ENCODE results near the gene TNS4.

DNA sequence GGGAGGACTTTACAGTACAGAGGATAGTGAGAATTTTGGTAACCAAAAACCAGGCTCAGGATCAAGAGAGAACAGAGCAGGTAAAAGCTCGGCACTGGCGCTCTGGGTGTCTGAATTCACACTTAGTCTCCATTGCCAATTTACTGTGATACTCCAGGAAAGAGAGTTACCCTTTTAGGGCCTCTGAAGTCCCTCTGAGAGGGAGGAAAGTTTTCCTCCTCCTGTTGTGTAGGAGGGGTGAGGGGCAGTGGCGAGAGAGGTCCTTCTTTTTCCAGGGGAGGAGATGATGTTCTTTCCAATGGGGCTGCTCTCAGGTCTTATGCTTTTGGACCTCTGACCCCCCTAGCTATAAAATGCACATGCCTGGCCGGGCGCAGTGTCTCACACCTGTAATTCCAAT is 5.4 kb upstream of the TNS4 start:
- TF ChIP-seq, protein P1, sequence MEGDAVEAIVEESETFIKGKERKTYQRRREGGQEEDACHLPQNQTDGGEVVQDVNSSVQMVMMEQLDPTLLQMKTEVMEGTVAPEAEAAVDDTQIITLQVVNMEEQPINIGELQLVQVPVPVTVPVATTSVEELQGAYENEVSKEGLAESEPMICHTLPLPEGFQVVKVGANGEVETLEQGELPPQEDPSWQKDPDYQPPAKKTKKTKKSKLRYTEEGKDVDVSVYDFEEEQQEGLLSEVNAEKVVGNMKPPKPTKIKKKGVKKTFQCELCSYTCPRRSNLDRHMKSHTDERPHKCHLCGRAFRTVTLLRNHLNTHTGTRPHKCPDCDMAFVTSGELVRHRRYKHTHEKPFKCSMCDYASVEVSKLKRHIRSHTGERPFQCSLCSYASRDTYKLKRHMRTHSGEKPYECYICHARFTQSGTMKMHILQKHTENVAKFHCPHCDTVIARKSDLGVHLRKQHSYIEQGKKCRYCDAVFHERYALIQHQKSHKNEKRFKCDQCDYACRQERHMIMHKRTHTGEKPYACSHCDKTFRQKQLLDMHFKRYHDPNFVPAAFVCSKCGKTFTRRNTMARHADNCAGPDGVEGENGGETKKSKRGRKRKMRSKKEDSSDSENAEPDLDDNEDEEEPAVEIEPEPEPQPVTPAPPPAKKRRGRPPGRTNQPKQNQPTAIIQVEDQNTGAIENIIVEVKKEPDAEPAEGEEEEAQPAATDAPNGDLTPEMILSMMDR (IDR thresholded peaks at IDR 0.05), result no peak
- TF ChIP-seq POLR2A (IDR thresholded peaks at IDR 0.05), result no peak
- no peak for TF ChIP-seq POLR2AphosphoS5 (IDR thresholded peaks at IDR 0.05)

All from gastroesophageal sphincter (tissue), 3 donors.